Cardiac muscle cell (in vitro differentiated cells and primary cell): ENCODE data around the gene SPATA13. TPM values are rescaled to one million over a fixed set of nuclear protein-coding genes. Genes with fewer than 3 reads are reported as not detected.

ENCODE experiments used
- DNase-seq, 2 donors: peaks; one replicate each; pipeline versions ENCODE4 v3.0.0 to v3.0.0-alpha.2; 2010 to 2017; ENCODE audit warnings: low read depth in 1 of 2, low spot score in 1 of 2
- H3K27ac ChIP-seq: fragments of 200-600 bp; sonication (generic); 2 replicates; pipeline ENCODE4 v1.5.1; 2016
- H3K27me3 ChIP-seq: fragments of 200-600 bp; sonication (generic); 2 replicates; pipeline ENCODE4 v1.6.0; 2016; ENCODE audit warnings: control low read depth
- H3K36me3 ChIP-seq: fragments of 200-600 bp; sonication (generic); 2 replicates; pipeline ENCODE4 v1.5.1; 2016; ENCODE audit warnings: control low read depth
- H3K4me1 ChIP-seq: fragments of 200-600 bp; sonication (generic); 2 replicates; pipeline ENCODE4 v1.8.1; 2017; ENCODE audit warnings: low read depth, mild to moderate bottlenecking, mixed run types
- H3K4me3 ChIP-seq: fragments of 200-600 bp; sonication (generic); 2 replicates; pipeline ENCODE4 v1.5.1; 2016; ENCODE audit warnings: mild to moderate bottlenecking
- H3K9me3 ChIP-seq: fragments of 200-600 bp; sonication (generic); 2 replicates; pipeline ENCODE4 v1.5.1; 2017; ENCODE audit warnings: low read depth, mild to moderate bottlenecking, control low read depth
- polyA plus RNA-seq: library from polyadenylated mRNA; unstranded; fragments of >200 nt; fragmentation: Nextera tagmentation; extraction: Ambion mirVana; gene quantifications from 2 replicates; pipeline ENCODE4 v1.2.1, GENCODE V29; 2016
- total RNA-seq: library from RNA; depleted of rRNA; stranded (reverse); fragments of >200 nt; gene quantifications from 2 replicates; pipeline ENCODE4 v1.2.3, GENCODE V29; 2016
- TF ChIP-seq, protein P1 (sequence below): IDR thresholded peaks from 2 replicates; pipeline ENCODE4 v1.5.1; 2012; ENCODE audit warnings: low read depth, mild to moderate bottlenecking, low read length

Gene SPATA13
- total and polyA plus RNA-seq, 2 experiments from 2014 or later: 3.9 to 23.3 TPM

DNA sequence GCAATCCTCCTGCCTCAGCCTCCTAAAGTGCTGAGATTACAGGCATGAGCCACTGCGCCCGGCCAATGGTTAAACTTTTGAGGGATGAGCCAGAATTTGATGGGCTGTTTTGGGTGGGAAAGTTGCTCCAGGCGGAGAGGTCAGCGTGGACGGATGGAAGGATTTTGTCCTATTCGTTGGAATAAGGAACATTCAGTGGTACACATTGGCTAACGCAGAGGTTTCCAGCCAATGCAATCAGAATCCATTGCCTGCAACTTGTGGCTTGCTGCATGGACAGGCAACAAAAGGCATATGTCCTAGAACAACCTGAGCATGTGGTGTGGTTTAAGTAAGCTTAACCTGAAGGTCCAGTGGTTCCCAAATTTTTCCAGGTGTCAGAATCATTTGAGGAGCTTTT, 113.4 kb downstream of the SPATA13 start:
- Histone ChIP-seq H3K27me3 (no peaks in the 10 kb centered on the region), H3K27ac (no peak overlapping the region), H3K36me3 (no peaks in the 10 kb centered on the region), H3K4me1 (peaks cover 34% of the 10 kb centered on the region), H3K4me3 (no peak overlapping the region), H3K9me3 (no peaks in the 10 kb centered on the region)
- TF ChIP-seq, protein P1, sequence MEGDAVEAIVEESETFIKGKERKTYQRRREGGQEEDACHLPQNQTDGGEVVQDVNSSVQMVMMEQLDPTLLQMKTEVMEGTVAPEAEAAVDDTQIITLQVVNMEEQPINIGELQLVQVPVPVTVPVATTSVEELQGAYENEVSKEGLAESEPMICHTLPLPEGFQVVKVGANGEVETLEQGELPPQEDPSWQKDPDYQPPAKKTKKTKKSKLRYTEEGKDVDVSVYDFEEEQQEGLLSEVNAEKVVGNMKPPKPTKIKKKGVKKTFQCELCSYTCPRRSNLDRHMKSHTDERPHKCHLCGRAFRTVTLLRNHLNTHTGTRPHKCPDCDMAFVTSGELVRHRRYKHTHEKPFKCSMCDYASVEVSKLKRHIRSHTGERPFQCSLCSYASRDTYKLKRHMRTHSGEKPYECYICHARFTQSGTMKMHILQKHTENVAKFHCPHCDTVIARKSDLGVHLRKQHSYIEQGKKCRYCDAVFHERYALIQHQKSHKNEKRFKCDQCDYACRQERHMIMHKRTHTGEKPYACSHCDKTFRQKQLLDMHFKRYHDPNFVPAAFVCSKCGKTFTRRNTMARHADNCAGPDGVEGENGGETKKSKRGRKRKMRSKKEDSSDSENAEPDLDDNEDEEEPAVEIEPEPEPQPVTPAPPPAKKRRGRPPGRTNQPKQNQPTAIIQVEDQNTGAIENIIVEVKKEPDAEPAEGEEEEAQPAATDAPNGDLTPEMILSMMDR: no peak
- no peak for DNase-seq

DNA sequence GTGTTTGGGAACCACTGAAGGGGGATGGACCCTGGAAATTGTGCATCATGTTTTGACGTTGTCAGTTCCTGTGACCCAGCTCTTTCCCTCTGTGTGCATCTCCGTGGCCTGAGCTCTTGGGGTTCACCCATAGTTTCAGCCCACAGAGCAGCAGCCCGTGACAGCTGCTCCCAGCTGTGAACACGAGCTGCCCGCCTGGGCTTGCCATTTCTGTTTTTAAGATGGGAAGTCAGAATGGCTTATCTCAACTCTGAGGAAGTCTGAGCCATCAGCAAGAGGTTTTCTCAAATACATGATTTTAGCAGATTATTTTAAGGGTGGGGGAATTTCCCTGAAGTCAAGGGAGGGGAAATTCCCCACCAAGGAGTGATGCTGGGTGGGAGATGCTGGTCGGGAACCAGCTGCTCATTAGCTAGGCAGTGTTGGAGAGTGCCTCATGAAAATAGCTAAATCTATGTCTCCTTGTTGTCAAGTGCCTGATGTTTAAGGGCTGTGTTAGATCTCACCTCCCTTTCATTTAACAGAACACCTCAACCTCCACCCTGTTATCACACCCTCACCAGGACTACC, 114.0 kb downstream of the SPATA13 start:
- H3K27ac ChIP-seq: no peak overlapping the region
- H3K4me1 ChIP-seq: peaks cover 34% of the 10 kb centered on the region
- no peaks in the 10 kb centered on the region for H3K27me3 ChIP-seq
- no peak overlapping the region for H3K4me3 ChIP-seq
- DNase-seq: peak in 1 of 2 donors; percentile 43
- H3K36me3 ChIP-seq: no peaks in the 10 kb centered on the region
- TF ChIP-seq, protein P1: no peak
- no peaks in the 10 kb centered on the region for H3K9me3 ChIP-seq

DNA sequence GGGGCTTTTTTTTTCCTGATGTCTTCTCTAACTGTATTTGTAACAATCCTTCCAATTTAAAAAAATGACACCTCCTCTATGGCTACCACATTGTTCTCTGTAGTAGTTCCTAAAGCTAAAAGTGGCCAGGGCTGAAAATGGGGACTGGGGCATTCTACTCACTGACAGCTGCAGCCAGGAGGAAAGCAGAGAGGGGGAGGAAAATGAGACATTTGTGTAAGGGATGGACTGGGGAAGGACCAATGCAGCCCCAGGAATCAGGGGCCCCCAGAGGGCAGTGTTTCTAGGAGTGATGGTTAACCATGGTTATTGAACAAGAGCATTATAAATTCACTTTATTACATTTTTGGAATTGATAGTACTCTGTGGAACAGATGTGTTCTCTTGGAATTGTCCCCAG, 114.5 kb downstream of the SPATA13 start:
- no peak overlapping the region for H3K27ac ChIP-seq
- TF ChIP-seq, protein P1: peak; percentile 14
- H3K36me3 ChIP-seq: no peaks in the 10 kb centered on the region
- H3K27me3 ChIP-seq: no peaks in the 10 kb centered on the region
- DNase-seq: no peak
- H3K4me3 ChIP-seq: no peak overlapping the region
- H3K4me1 ChIP-seq: peaks cover 34% of the 10 kb centered on the region
- H3K9me3 ChIP-seq: no peaks in the 10 kb centered on the region

DNA sequence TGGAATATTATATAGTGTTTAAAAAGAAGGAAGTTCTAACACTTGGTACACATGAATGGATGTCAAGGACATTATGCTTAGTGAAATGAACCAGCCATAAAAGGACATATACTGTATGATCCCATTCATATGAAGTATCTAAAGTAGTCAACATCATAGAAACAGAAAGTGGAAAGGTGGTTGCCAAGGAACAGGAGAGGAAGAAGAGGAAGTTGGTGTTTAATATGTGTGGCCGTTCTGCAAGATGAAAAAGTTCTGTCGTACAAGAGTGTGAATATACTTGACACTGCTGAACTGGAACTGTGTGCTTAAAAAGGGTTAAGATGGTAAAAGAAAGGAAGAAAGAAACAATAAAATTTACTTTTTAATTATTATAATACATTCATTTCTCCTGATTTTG, 115.8 kb downstream of the SPATA13 start:
- Histone ChIP-seq H3K27ac (no peak overlapping the region), H3K9me3 (no peaks in the 10 kb centered on the region), H3K27me3 (no peaks in the 10 kb centered on the region), H3K36me3 (no peaks in the 10 kb centered on the region), H3K4me1 (peaks cover 22% of the 10 kb centered on the region), H3K4me3 (no peak overlapping the region)
- TF ChIP-seq, protein P1: no peak
- DNase-seq: no peak

DNA sequence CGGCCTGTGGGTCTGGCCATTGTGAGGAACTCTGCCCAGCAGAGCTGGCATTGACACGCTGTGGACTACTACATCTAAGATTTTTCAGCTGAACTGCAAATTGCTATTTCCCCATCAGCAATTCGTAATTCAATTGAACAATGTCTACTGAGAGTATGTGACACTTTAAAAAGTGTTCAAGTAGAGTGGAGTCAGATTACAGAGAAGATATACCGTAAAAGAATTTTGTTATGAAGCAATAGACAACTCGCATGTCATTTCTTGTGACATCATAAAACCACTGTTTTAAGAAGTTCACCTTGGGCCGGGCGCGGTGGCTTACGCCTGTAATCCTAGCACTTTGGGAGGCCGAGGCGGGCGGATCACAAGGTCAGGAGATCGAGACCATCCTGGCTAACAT, 116.3 kb downstream of the SPATA13 start:
- no peak overlapping the region for H3K27ac ChIP-seq

More for the DNA sequence above, 116.3 kb downstream of the SPATA13 start:
- no peak for DNase-seq
- H3K27me3 ChIP-seq: no peaks in the 10 kb centered on the region
- no peak overlapping the region for H3K4me3 ChIP-seq
- H3K4me1 ChIP-seq: peaks cover 18% of the 10 kb centered on the region
- TF ChIP-seq, protein P1: no peak
- H3K36me3 ChIP-seq: no peaks in the 10 kb centered on the region
- H3K9me3 ChIP-seq: no peaks in the 10 kb centered on the region
